Activated CD8-positive, alpha-beta memory T cell treated with anti-CD3 and anti-CD28 coated beads, Interleukin-2, amount 50 U/mL, for 48 hours (primary cell): Measurements from ENCODE around the gene CLEC5A.
"Not testable (repeated sequence)": the region's sequence is repeated elsewhere in the genome, so short reads cannot be mapped to it uniquely, and the experiment has no call there.

Experiments
- DNase-seq: peaks from one replicate; pipeline ENCODE4 v3.0.0-alpha.2; 2020

CLEC5A gene

GRCh38 chr7:141946796-141947195, at the start of gene CLEC5A:
Gene CLEC5A, minus strand, starts transcription at chr7:141946974. Its CDS starts 682 bp downstream, at chr7:141946292.
- no peak for DNase-seq

GRCh38 chr7:141993354-141993753, 46.6 kb upstream of the CLEC5A start:
- DNase-seq = no peak

- no peak for DNase-seq
Measured at GRCh38 chr7:141992688-141993087, 45.9 kb upstream of the CLEC5A start.

- no peak for DNase-seq
Measured at GRCh38 chr7:141992156-141992555, 45.4 kb upstream of the CLEC5A start.

GRCh38 chr7:141991140-141991539, 44.4 kb upstream of the CLEC5A start:
- DNase-seq = no peak

GRCh38 chr7:141990011-141990725, 43.4 kb upstream of the CLEC5A start:
- no peak for DNase-seq

GRCh38 chr7:141987803-141988202, 41.0 kb upstream of the CLEC5A start:
- not testable (repeated sequence) for DNase-seq

- no peak for DNase-seq
Measured at GRCh38 chr7:141986923-141987322, 40.1 kb upstream of the CLEC5A start.

GRCh38 chr7:141985926-141986325, 39.2 kb upstream of the CLEC5A start:
- DNase-seq = not testable (repeated sequence)

- no peak for DNase-seq
Measured at GRCh38 chr7:141979568-141979967, 32.8 kb upstream of the CLEC5A start.

- DNase-seq = no peak
Measured at GRCh38 chr7:141978351-141978750, 31.6 kb upstream of the CLEC5A start.

- DNase-seq = no peak
Measured at GRCh38 chr7:141976524-141977245, 29.9 kb upstream of the CLEC5A start.

GRCh38 chr7:141975806-141976523, 29.2 kb upstream of the CLEC5A start:
- peak; percentile 90 for DNase-seq

- DNase-seq = no peak
Measured at GRCh38 chr7:141974831-141975230, 28.1 kb upstream of the CLEC5A start.

GRCh38 chr7:141973673-141974072, 26.9 kb upstream of the CLEC5A start, which contains the start of gene TAS2R38:
Gene TAS2R38, minus strand, starts transcription at chr7:141973773. Its CDS starts 84 bp downstream, at chr7:141973689.
- DNase-seq = no peak

GRCh38 chr7:141960687-141961422, 14.1 kb upstream of the CLEC5A start:
- no peak for DNase-seq

GRCh38 chr7:141956084-141956483, 9.3 kb upstream of the CLEC5A start:
- DNase-seq = no peak

- DNase-seq = no peak
Measured at GRCh38 chr7:141954334-141954733, 7.6 kb upstream of the CLEC5A start.

GRCh38 chr7:141952461-141952860, 5.7 kb upstream of the CLEC5A start:
- DNase-seq = no peak

GRCh38 chr7:141950806-141951205, 4.0 kb upstream of the CLEC5A start:
- no peak for DNase-seq

GRCh38 chr7:141949911-141950310, 3.1 kb upstream of the CLEC5A start:
- DNase-seq = no peak

GRCh38 chr7:141949451-141949850, 2.7 kb upstream of the CLEC5A start:
- DNase-seq = no peak

- no peak for DNase-seq
Measured at GRCh38 chr7:141949021-141949420, 2.2 kb upstream of the CLEC5A start.
